Measurements from ENCODE around the gene PPP1R36. TPM values are rescaled to one million over a fixed set of nuclear protein-coding genes. Genes with fewer than 3 reads are reported as not detected.

The PPP1R36 gene
- total and polyA plus RNA-seq, 2 experiments from 2014 or later: 0.23 TPM; not detected in 1

- peaks cover 74% of the 10 kb centered on the region for H3K79me2 ChIP-seq
- H3K4me2 ChIP-seq: peak overlapping the region; percentile 90
- 73% methylated on average over 4 of the region's 4 CpGs for WGBS (ENCODE audit: low lambda C conversion rate, missing lambda C conversion rate)
- DNase-seq (ENCODE audit: low spot score): peak; percentile 39
- TF ChIP-seq CTCF (IDR thresholded peaks at IDR 0.05; ENCODE audit: poor library complexity): no peak
- TF ChIP-seq EZH2 (IDR thresholded peaks at IDR 0.05; ENCODE audit: borderline replicate concordance): no peak
- no peak for TF ChIP-seq EZH2phosphoT487 (IDR thresholded peaks at IDR 0.05; ENCODE audit: low read depth, severe bottlenecking, unreplicated experiment)
- H3K4me3 ChIP-seq: no peak overlapping the region
- peak overlapping the region; percentile 100 for H3K27ac ChIP-seq
- no peaks in the 10 kb centered on the region for H3K36me3 ChIP-seq (replicated peaks; ENCODE audit: insufficient read depth, low read depth)
- H2AFZ ChIP-seq: no peak overlapping the region
- H3K9me3 ChIP-seq (ENCODE audit: low read depth): no peaks in the 10 kb centered on the region
- no peaks in the 10 kb centered on the region for H3K27me3 ChIP-seq
- peaks cover 70% of the 10 kb centered on the region for H4K20me1 ChIP-seq (ENCODE audit: insufficient read depth, poor library complexity, severe bottlenecking)
- H3K4me1 ChIP-seq (ENCODE audit: insufficient read depth): peaks cover 29% of the 10 kb centered on the region
- no peaks in the 10 kb centered on the region for H3K9me2 ChIP-seq (replicated peaks; ENCODE audit: insufficient read depth)
These were observed 42.2 kb upstream of the PPP1R36 start for GRCh38 chr14:64507376-64508156.

GRCh38 chr14:64508215-64508776 lies 41.5 kb upstream of the PPP1R36 start:
- H3K4me1 ChIP-seq (ENCODE audit: insufficient read depth): peaks cover 27% of the 10 kb centered on the region
- 59% methylated on average over 1 of the region's 1 CpG for WGBS (ENCODE audit: low lambda C conversion rate, missing lambda C conversion rate)

GRCh38 chr14:64509036-64509435 lies 40.7 kb upstream of the PPP1R36 start:
- Histone ChIP-seq H3K9me2 (replicated peaks; ENCODE audit: insufficient read depth) (no peaks in the 10 kb centered on the region), H3K9me3 (ENCODE audit: low read depth) (no peaks in the 10 kb centered on the region), H2AFZ (no peak overlapping the region), H3K4me1 (ENCODE audit: insufficient read depth) (peaks cover 27% of the 10 kb centered on the region), H3K4me2 (peak overlapping the region; percentile 90), H3K4me3 (no peak overlapping the region), H4K20me1 (ENCODE audit: insufficient read depth, poor library complexity, severe bottlenecking) (peaks cover 84% of the 10 kb centered on the region), H3K36me3 (replicated peaks; ENCODE audit: insufficient read depth, low read depth) (no peaks in the 10 kb centered on the region), H3K79me2 (peaks cover 87% of the 10 kb centered on the region), H3K27ac (no peak overlapping the region), H3K27me3 (no peaks in the 10 kb centered on the region)
- 70% methylated on average over 8 of the region's 8 CpGs for WGBS (ENCODE audit: low lambda C conversion rate, missing lambda C conversion rate)
- DNase-seq (ENCODE audit: low spot score): no peak
- TF ChIP-seq EZH2phosphoT487 (IDR thresholded peaks at IDR 0.05; ENCODE audit: low read depth, severe bottlenecking, unreplicated experiment) (no peak), EZH2 (IDR thresholded peaks at IDR 0.05; ENCODE audit: borderline replicate concordance) (no peak), CTCF (IDR thresholded peaks at IDR 0.05; ENCODE audit: poor library complexity) (no peak)

More at GRCh38 chr14:64508215-64508776, 41.5 kb upstream of the PPP1R36 start:
- Histone ChIP-seq H3K27me3 (no peaks in the 10 kb centered on the region), H3K79me2 (peaks cover 80% of the 10 kb centered on the region), H3K4me3 (no peak overlapping the region), H3K4me2 (peak overlapping the region; percentile 90), H2AFZ (no peak overlapping the region), H4K20me1 (ENCODE audit: insufficient read depth, poor library complexity, severe bottlenecking) (peaks cover 77% of the 10 kb centered on the region), H3K9me2 (replicated peaks; ENCODE audit: insufficient read depth) (no peaks in the 10 kb centered on the region), H3K27ac (peak overlapping the region; percentile 100), H3K36me3 (replicated peaks; ENCODE audit: insufficient read depth, low read depth) (no peaks in the 10 kb centered on the region), H3K9me3 (ENCODE audit: low read depth) (no peaks in the 10 kb centered on the region)
- DNase-seq (ENCODE audit: low spot score): no peak
- no peak for TF ChIP-seq CTCF (IDR thresholded peaks at IDR 0.05; ENCODE audit: poor library complexity)
- no peak for TF ChIP-seq EZH2 (IDR thresholded peaks at IDR 0.05; ENCODE audit: borderline replicate concordance)
- no peak for TF ChIP-seq EZH2phosphoT487 (IDR thresholded peaks at IDR 0.05; ENCODE audit: low read depth, severe bottlenecking, unreplicated experiment)
